Activated CD4-positive, alpha-beta T cell treated with anti-CD3 and anti-CD28 coated beads for 48 hours (primary cell): ENCODE measurements around the gene GASK1A.

Experiments used
- DNase-seq: peaks from one replicate; pipeline ENCODE4 v3.0.0-alpha.2; 2020

Gene GASK1A

DNA sequence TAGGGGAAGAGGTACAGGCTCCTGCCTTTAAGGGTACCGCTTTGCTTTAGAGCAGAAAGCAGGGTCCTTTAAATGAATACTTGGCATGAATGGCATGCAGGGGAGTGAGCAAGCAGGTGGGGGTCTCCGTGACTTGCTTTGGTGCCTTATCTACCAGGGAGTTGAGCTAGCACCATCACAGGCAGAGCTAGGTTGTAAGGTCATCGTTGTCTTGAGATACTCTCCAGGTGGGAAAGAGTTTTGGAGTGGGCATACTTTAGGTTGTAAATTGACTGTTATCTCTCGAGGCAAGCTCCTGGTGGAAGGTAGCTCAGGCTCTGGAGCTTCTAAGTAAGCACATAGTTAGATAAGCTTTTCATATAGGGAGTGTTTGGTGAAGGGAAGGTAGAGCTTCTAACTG is 5.6 kb downstream of the GASK1A start:
- DNase-seq = no peak

DNA sequence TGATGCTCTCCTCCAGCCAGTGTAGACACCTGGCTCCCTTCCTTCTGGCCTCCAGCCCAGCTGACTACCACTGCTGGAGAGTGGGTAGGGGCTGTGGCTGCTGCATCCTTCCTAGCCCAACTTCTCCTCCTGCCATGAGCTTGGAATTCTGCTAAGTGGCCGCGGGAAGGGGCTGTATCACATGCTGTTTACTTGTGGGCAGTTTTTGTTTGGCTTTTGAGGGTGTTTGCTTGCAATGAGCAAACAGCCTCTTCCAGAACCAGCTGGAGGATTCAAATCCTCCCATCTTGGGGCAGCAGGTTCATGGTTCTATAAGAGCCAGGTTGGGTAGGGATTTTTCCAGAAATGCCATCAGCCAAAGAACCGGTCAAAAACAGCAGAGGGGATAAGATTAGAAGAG is 9.0 kb downstream of the GASK1A start:
- no peak for DNase-seq

DNA sequence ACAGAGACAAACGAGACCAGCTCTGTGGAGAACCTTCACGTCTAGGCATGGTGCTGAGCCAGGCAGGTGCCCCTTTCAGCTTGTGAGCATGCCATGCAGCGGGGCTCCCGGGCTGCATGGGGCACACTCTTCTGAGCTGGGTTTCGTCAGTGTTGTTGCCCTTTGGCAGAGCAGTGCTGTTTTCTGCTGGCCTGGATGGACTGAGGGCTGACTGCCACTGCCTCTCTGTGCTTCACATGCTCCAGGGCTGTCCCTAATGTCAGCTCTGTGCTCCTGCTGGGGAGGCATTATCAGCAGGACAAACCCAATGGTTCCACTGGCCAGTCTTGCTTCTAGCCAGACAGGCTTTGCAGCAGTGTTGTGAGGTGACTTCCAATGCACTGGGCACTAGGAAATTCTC is 9.5 kb downstream of the GASK1A start:
- DNase-seq = no peak

DNA sequence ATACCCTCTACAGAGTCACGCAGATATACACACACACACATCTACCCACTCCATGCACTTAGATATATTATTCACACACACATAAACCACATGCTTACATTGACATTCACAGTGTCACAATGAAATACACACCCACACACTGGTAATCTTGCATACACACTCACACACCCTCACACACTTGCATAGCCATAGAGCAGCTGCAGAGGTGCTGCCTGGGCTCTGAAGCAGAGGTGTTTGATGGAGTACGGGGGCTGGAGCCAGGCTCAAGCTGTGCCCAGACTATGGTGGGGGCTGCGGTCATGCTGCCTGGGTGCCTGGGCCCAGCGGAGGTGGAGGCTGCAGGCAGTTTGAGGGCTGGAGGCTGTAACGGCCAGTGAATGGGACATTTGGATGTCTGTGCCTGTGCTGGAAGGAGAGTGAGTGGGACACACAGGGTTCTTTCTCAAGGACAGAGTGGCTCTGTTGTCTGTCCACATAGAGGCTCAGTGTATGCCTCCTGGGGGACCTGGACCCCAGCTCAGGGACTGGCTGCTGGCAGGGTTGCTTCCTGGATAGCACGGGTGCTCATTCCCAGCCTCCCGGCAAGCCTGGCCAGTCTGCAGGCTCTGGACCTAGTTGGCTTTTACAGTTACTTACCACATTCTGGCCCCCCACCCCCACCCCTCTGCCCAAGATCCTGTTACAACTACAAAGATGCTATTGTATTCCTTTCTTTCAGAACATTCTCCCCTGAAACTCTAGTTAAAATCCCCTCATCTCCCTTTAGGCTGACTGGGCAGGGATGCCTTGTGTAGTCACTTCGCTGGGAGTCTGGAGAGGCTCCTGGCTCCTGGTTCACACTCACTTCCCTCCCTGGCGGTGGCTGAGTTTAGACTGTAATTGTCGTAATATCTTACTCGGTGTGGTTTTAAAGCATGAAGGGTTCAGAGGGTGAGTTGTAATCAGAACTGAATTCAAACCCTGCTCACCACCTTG is 12.5 kb downstream of the GASK1A start:
- DNase-seq = no peak

DNA sequence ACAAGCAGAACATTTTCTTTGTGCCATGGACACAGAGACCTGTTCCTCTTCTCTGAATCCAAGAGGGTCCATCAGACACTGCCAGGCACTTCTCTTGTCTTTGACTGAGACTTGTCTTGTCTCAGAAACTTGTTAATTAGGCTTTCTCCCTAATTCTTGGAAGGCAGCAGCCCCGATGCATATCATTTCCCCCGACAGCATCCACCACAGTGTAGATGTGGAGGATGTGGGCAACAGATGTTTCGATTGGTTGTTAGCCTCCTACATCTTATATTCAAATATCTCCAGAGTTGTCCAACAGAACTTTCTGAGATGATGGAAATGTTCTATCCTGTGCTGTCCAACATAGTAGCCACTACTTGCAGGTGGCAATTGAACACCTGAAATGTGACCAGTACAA is 15.5 kb downstream of the GASK1A start:
- DNase-seq = no peak

DNA sequence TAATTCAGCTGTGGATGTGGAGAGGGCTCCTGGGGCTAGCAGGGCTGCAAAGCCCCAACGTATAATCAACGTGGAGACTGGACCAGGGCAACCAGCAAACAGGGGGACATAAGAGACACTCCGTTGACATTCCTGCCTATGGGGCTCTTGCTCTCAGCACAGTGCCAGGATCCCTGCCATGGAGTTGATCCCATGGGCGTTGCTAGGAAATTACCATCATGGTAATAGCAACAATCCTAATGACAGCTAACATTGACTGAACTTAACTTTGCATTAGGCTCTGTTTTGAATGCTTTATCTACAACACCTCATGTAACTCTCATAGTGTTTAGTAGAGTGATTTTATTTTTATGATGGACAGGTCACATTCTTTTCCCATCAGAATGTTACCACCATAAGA is 16.9 kb downstream of the GASK1A start:
- DNase-seq = no peak

DNA sequence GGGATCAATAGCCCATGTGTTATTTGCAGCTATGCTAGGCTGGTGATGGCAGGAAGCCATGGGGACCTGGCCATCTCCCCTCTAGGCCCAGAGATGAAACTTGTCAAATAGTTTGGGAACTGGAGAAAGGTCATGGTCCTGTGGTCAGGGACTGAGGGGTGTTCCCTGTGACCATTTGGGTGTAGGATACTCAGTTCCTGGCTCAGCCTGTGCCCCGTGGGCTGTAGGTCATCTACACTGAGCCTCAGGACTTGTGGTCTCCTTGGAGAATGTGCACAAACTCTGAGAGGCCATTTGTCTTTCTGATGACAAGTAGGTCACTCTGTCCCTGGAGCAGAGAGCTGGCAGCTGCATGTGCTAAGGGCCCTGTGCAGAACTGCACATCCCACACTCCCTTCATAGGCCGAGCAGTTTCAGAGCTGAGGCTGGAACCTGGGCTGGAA is 17.5 kb downstream of the GASK1A start:
- no peak for DNase-seq

DNA sequence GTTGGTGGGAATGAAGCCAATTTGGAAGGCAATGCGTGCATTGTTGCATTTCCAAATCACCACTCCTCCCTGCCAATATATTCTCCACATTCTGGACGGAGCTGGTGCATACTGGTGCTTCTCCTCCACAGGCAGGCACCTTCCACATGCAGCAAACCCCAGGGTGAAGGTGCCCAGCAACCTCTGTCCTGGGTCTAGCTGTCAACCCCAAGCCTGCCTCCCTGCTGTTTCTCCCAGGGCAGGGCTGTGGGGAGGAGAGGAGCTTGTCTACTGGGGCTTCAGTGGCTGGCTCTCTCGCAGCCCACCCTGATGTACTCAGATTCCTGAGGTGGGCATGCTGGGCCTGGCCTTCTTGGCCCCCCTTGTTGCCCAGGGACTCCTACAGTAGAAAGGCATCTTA is 20.1 kb downstream of the GASK1A start:
- DNase-seq = no peak

DNA sequence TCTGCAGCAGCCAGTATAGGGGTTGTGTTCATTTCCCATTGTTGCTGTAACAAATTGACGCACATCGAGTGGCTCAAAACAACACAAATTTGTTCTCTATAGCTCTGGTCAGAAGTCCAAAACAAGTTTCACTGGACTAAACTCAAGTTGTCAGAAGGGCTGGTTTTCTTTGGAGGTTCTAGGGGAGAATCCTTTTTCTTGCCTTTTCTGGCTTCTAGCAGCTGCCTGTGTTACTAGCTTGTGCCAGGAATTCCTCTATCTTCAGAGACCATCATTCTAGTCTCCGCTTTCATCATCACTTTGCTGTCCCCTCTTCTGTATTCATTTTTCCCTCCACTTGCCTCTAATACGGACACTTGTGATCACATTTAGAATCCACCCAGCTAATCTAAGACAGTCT is 20.5 kb downstream of the GASK1A start:
- no peak for DNase-seq

DNA sequence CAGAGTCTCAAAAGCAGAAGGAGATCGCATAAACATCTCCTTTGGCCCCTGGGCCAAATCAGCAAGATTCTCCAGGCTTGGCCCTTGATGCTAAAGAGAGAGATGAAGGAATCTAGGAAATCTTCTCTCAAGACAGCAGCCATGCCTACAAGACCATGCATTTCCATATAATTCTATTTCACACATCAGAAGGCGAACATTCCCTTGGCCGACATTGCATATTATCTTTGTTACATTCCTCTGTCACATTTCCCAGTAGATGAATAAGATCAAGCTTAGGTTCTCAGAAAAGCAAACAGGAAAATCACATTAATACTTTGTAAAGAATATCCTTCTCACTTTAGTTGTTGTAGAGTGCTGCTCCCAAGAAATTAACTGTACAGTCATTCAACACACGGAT is 21.3 kb downstream of the GASK1A start:
- no peak for DNase-seq

DNA sequence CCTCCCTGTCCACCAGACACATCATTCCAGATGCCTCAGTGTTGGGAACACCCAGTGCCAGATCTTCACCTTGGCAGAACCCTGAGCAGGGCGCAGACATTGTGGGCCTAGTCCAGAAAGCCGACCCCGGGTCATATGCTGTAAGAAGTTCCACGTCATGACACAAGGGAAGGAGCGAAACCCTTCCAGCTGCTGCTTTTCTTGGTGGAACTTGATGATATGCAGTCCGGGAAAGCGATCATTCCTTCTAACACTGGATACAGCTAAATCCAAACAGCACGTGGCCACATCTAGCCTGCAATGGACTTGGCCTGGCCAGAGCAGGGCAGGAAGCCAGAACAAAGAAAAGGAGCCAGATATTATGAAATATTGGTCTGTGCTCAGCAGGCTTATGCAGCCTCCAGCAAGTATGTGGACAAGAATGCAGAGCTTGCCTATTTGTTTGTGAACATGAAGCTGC is 22.0 kb downstream of the GASK1A start:
- DNase-seq = no peak

DNA sequence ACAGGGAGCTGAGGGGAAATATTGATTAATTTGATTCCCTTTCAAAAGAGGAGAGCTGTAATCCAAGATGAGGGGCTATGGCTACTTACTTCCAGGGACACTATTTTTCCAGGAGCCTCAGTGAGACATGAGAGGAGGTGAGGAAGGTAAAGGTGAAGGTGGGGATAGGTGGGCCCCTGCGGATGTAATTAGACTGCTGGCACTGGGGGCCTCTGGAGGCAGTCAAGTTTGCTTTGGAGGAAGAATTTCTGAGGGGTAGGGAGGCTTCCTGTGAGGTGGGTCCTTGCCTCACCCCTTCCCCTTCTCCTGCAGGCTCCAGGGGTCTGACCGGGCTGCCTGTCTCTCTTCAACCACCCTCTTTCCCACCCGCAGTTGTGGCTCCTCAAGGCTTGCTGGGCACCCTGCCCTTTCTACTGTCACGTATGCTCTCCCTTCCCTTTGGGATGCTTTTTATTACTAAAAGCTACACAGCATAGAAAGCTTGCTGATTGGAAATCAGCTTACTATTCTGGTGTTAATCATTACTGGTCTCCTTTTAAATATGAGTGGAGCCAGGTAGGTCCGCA is 22.5 kb downstream of the GASK1A start:
- DNase-seq = no peak

DNA sequence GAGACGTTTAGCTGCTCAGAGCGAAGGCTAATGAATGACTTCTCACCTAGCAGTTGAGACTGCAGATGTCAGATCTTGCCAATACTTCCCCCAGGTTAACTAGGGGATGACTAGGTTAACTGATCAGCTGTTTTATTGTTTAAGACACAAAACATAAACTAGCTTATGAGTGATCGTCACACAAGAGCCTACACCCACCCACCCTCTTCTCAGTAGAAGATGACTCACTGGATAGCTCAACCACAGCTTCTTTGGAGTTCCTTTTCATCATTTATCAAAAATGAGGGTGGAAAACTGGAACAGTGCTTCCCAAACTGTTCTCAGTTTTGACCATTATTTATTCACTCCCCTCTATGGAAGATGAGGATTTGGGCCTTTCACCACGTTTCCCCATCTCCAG is 25.2 kb downstream of the GASK1A start:
- no peak for DNase-seq

DNA sequence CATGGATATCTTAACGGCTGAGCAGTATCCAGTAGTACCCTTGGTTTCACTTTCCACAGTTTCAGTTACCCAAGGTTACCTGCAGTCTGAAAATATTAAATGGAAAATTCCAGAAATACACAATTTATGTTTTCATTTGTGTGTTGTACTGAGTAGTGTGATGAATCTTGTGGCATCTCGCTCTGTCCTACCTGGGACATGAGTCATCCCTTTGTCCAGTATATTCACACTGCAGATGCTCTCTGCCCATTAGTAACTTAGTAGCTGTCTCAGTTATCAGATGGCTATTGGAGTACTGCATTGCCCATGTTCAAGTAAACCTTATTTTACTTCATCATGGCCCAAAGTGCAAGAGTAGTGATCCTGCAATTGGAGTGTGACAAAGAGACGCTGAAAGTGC is 26.1 kb downstream of the GASK1A start:
- DNase-seq = no peak

DNA sequence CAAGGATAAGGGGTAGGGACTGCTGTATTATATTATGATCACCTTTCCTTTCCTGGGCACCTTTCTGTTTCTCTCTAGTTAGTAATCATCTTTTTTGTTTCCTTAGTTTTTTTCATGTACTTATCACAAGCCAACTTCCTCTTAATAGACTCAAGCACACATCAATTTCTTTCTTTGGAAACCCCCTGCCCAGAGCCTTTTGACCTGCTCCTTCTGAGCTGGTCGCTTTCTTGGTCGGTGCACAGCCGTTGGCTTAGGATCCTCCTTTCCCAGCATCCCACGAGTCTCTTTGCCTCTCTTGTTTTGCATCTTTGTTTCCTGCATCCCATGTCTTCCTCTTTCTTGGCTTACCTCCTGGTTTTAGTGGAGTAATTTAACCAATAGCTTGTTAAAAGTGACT is 26.9 kb downstream of the GASK1A start:
- DNase-seq = no peak

DNA sequence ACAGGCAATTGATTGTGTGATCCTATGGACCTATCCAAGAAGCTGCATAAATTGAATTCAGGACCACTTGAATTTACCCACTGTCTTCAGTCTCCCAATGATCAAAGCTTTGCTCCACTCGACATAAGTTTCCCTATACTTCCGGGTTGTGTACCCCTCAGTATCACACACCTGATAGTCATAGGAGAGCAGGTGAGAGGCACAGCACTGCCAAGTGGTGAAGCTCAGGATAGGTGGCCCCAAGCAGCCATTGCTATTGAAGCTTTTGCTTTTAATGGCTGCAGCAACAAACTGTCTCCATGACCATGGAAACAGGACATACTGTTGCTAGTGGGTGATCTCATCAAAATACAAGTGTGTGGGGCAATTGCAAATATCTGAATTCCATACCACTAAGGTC is 27.7 kb downstream of the GASK1A start:
- DNase-seq = no peak

DNA sequence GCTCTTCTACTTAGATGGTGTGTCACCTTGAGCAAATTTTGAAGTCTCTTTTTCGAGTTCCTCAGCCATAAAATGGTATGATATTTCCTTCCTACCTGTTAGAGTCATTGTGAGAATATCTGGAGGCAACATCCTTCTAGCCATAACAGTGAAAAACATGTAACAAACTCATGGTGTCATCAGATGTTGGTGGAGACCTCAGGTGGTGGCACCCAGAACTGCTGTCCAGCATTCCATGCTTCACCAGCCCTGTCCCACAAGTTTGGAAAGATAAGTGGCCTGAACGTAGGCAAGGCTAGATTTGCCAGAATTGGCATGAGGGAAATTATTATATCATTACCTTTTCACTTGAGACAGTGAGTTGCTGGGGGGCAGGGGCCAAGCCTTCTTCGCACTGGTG is 30.4 kb downstream of the GASK1A start:
- no peak for DNase-seq

DNA sequence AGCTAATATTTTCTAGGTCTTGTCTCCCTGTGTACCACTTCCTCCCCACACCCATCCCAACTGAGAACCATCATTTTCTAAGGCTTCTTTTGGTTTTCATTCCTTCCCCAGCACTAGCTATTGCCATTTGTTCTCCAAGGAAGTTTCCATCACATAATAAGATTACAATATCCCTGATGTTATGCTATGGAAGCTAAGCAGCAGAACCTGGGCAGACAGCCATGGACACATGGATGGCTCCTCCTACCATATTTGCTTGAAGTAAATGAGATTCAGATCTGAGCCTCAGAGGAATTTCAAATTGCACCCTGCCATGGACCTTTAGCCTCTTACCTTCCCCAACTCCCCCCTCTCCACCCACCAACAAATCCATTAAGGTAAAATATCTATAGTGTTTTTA is 31.5 kb downstream of the GASK1A start:
- DNase-seq = no peak

DNA sequence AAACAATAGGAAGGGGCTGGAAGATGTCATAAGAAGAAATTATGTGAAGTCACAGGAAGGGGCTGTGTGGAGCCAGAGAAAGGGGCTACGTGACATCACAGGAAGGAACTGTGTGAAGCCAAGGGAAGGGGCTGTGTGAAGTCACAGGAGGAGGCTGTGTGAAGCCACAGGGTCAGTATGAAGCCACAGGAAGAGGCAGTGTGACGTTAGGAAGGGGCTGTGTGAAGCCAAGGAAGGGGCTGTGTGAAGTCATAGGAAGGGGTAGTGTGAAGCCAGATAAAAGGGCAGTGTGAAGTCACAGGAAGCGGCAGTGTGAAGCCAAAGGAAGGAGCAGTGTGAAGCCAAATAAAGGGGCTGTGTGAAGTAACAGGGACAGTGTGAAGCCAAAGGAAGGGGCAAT is 32.5 kb downstream of the GASK1A start:
- DNase-seq = no peak

DNA sequence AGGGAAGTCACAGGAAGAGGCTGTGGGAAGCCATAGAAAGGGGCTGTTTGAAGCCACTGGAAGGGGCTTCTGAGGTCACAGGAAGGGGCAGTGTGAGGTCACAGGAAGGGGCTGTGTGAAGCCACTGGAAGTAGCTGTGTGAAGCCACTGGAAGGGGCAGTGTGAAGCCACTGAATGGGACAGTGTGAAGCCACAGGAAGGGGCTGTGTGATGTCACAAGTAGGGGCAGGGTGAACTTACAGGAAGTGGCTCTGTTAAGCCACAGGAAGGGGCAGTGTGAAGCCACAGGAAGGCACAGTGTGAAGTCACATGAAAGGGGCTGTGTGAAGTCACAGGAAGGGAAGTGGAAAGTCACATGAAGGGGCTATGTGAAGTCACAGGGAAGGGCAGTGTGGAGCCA is 33.1 kb downstream of the GASK1A start:
- DNase-seq = no peak

DNA sequence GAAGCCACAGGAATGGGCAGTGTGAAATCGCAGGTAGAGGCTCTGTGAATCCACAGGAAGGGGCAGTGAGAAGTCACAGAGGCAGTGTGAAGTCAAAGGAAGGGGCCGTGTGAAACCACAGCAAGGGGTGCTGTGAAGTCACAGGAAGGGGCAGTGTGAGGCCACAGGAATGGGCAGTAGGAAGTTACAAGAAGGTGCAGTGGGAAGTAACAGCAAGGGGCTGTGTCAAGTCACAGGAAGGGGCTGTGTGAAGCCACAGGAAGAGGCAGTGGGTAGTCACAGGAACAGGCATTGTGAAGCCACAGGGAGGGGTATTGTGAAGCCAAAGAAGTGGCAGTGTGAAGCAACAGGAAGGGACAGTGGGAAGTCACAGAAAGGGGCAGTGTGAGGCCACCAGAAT is 34.1 kb downstream of the GASK1A start:
- no peak for DNase-seq

DNA sequence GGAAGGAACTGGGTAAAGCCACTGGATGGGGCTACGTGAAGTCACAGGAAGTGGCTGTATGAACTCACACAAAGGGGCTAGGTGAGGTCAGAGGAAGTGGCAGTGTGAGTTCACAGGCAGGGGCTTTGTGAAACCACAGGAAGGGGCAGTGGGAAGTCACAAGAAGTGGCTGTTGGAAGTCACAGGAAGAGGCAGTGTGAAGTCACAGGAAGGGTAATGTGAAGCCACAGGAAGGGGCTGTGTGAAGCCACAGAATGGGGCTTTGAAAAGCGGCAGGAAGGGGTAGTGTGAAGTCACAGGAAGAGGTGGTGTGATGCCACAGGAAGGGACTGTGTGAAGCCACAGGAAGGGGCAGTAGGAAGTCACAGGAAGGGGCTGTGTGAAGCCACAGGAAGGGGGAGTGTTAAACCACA is 34.6 kb downstream of the GASK1A start:
- DNase-seq = no peak

DNA sequence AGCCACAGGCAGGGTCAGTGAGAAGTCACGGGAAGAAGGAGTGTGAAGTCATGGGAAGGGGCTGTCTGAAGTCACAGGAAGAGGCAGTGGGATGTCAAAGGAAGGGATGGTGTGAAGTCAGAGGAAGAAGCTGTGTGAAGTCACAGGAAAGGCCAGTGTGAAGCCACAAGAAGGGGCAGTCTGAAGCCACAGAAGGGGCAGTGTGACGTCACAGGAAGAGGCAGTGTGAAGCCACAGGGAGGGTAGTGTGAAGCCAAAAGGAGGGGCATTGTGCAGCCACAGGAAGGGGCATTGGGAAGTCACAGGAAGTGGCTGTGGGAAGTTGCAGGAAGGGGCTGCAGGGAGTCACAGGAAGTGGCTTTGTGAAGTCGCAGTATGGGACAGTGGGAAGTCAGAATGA is 35.1 kb downstream of the GASK1A start:
- DNase-seq = no peak

DNA sequence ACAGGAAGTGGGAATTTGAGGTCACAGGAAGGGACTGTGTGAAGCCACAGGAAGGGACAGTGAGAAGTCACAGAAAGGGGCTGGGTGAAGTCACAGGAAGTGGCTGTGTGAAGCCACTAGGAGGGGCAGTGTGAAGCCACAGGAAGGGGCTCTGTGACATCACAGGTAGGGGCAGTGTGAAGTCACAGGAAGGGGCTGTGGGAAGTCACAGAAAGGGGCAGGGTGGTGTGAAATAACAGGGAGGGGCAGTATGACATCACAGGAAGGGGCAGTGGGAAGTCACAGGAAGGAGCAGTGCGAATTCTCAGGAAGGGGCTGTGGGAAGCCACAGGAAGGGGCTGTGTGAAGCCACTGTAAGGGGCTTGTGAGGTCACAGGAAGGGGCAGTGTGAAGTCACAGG is 35.8 kb downstream of the GASK1A start:
- DNase-seq = no peak

DNA sequence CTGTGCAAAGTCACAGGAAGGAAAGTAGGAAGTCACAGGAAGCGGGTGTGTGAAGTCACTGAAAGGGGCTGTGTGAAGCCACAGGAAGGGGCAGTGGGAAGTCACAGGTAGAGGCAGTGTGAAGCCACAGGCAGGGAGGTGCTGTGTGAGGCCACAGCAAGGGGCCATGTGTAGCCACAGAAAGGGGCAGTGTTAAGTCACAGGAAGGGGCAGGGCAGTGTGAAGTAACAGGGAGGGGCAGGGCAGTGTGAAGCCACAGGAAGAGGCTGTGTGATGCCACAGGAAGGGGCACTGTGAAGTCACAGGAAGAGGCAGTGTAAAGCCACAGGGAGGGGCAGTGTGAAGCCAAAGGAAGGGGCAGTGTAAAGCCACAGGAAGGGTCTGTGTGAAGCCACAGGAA is 36.5 kb downstream of the GASK1A start:
- no peak for DNase-seq
